KMS-11 (cell line): ENCODE results near the gene WDR62.

ENCODE experiments used
- H2AFZ ChIP-seq: fragments of 200-600 bp; sonication (generic); 2 replicates; pipeline ENCODE4 v1.6.1; 2016; ENCODE audit warnings: antibody characterized with exemption, mixed run types, low read depth
- H3K27ac ChIP-seq: fragments of 200-600 bp; sonication (generic); 2 replicates; pipeline ENCODE4 v1.6.1; 2016; ENCODE audit warnings: mild to moderate bottlenecking, mixed run types
- H3K27me3 ChIP-seq: fragments of 200-600 bp; sonication (generic); 2 replicates; pipeline ENCODE4 v1.6.1; 2017; ENCODE audit warnings: mild to moderate bottlenecking, low read depth, mixed run types, moderate library complexity; ENCODE audit not compliant: insufficient read depth
- H3K36me3 ChIP-seq: fragments of 200-600 bp; sonication (generic); 2 replicates; pipeline ENCODE4 v1.6.1; 2017; ENCODE audit warnings: mild to moderate bottlenecking, mixed run types; ENCODE audit not compliant: insufficient read depth
- H3K4me1 ChIP-seq: fragments of 200-600 bp; sonication (generic); 2 replicates; pipeline ENCODE4 v1.6.1; 2016; ENCODE audit warnings: mild to moderate bottlenecking, low read depth, mixed run types; ENCODE audit not compliant: poor library complexity, severe bottlenecking
- H3K4me2 ChIP-seq: fragments of 200-600 bp; sonication (generic); 2 replicates; pipeline ENCODE4 v1.7.0; 2016; ENCODE audit warnings: mild to moderate bottlenecking, mixed run types
- H3K4me3 ChIP-seq: fragments of 200-600 bp; sonication (generic); IDR thresholded peaks from 2 replicates; pipeline ENCODE4 v1.6.1; 2017; ENCODE audit warnings: low read depth, low read length, mixed read lengths; ENCODE audit not compliant: insufficient read depth
- H3K79me2 ChIP-seq: fragments of 200-600 bp; sonication (generic); 2 replicates; pipeline ENCODE4 v1.6.1; 2016; ENCODE audit warnings: low read depth, mixed run types; ENCODE audit not compliant: insufficient read depth
- H3K9ac ChIP-seq: fragments of 200-600 bp; sonication (generic); 2 replicates; pipeline ENCODE4 v1.6.1; 2016; ENCODE audit warnings: mild to moderate bottlenecking, mixed run types
- H4K20me1 ChIP-seq: fragments of 200-600 bp; sonication (generic); 2 replicates; pipeline ENCODE4 v1.6.1; 2016; ENCODE audit warnings: mild to moderate bottlenecking, mixed run types; ENCODE audit not compliant: insufficient read depth
- TF ChIP-seq, protein P1 (sequence below): fragments of 200-600 bp; sonication (generic); conservative IDR thresholded peaks from 2 replicates; pipeline ENCODE4 v1.6.1; 2017; ENCODE audit warnings: low read depth, mild to moderate bottlenecking, antibody characterized with exemption, low read length, moderate library complexity, mixed read lengths

The WDR62 gene

GRCh38 chr19:36152352-36153091, 97.8 kb downstream of the WDR62 start, which contains the start of gene COX7A1:
Gene COX7A1, minus strand, starts transcription at chr19:36152447. Its CDS starts 40 bp downstream, at chr19:36152407.
- Histone ChIP-seq H3K4me3 (no peak within 1 kb of the TSS), H3K36me3 (no peaks in the 10 kb centered on the region)

DNA sequence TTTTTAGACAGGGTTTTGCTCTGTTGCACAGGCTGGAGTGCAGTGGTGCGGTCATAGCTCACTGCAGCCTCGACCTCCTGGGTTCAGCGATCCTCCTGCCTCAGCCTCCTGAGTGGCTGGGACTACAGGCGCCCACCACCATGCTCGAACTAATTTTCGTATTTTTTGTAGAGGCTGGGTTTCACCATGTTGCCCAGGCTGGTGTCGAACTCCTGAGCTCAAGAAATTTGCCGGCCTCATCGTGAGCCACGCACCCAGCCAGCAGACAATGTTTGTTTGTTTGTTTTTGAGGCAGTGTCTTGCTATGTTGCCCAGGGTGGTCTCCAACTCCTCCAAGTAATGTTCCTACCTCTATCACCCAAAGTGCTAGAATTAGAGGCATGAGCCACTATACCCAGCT, 98.4 kb downstream of the WDR62 start:
- Histone ChIP-seq H3K27ac (no peak overlapping the region), H4K20me1 (no peaks in the 10 kb centered on the region), H3K4me2 (no peak overlapping the region), H3K27me3 (no peaks in the 10 kb centered on the region), H3K4me3 (no peak overlapping the region), H3K9ac (no peak overlapping the region), H3K4me1 (no peaks in the 10 kb centered on the region), H3K79me2 (no peaks in the 10 kb centered on the region), H3K36me3 (no peaks in the 10 kb centered on the region), H2AFZ (no peak overlapping the region)
- TF ChIP-seq, protein P1, sequence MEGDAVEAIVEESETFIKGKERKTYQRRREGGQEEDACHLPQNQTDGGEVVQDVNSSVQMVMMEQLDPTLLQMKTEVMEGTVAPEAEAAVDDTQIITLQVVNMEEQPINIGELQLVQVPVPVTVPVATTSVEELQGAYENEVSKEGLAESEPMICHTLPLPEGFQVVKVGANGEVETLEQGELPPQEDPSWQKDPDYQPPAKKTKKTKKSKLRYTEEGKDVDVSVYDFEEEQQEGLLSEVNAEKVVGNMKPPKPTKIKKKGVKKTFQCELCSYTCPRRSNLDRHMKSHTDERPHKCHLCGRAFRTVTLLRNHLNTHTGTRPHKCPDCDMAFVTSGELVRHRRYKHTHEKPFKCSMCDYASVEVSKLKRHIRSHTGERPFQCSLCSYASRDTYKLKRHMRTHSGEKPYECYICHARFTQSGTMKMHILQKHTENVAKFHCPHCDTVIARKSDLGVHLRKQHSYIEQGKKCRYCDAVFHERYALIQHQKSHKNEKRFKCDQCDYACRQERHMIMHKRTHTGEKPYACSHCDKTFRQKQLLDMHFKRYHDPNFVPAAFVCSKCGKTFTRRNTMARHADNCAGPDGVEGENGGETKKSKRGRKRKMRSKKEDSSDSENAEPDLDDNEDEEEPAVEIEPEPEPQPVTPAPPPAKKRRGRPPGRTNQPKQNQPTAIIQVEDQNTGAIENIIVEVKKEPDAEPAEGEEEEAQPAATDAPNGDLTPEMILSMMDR = no peak

More at GRCh38 chr19:36152352-36153091, 97.8 kb downstream of the WDR62 start, which contains the start of gene COX7A1:
- H4K20me1 ChIP-seq = no peaks in the 10 kb centered on the region
- no peak within 1 kb of the TSS for H3K9ac ChIP-seq
- no peak within 1 kb of the TSS for H2AFZ ChIP-seq
- TF ChIP-seq, protein P1 = no peak
- H3K4me1 ChIP-seq = no peaks in the 10 kb centered on the region
- H3K27me3 ChIP-seq = no peaks in the 10 kb centered on the region
- H3K4me2 ChIP-seq = no peak within 1 kb of the TSS
- no peaks in the 10 kb centered on the region for H3K79me2 ChIP-seq
- no peak within 1 kb of the TSS for H3K27ac ChIP-seq
